Heart right ventricle (tissue), 16 donors: ENCODE data around the gene RPS3. TPM values are rescaled to one million over a fixed set of nuclear protein-coding genes. Genes with fewer than 3 reads are reported as not detected.

Source experiments
- ATAC-seq, 8 donors: fragments of 200-7000 bp; cut with Tn5 transposase; one replicate each; pipeline ENCODE4 v1.9.1; 2020; ENCODE audit warnings: mild to moderate bottlenecking in 8 of 8, moderate library complexity in 8 of 8, moderate number of reproducible peaks in 1 of 8
- DNase-seq, 2 donors: peaks; one replicate each; pipeline ENCODE4 v3.0.0-alpha.2; 2020
- H3K27ac ChIP-seq, 10 donors: fragments of 200-600 bp; sonication (generic) in 2 of 10; one replicate each; pipeline versions ENCODE4 v1.5.0 to v1.8.0; 2020 to 2022; ENCODE audit warnings: mild to moderate bottlenecking in 3 of 10
- H3K27me3 ChIP-seq, 7 donors: fragments of 200-600 bp; one replicate each; pipeline ENCODE4 v1.8.0; 2021 to 2022; ENCODE audit warnings: mild to moderate bottlenecking in 2 of 7
- H3K36me3 ChIP-seq, 9 donors: fragments of 200-600 bp; sonication (generic) in 1 of 9; one replicate each; pipeline versions ENCODE4 v1.5.0 to v1.8.0; 2020 to 2022; ENCODE audit warnings: mild to moderate bottlenecking in 2 of 9
- H3K4me1 ChIP-seq, 9 donors: fragments of 200-600 bp; sonication (generic) in 1 of 9; one replicate each; pipeline versions ENCODE4 v1.5.0 to v1.8.0; 2020 to 2022; ENCODE audit warnings: mild to moderate bottlenecking in 4 of 9
- H3K4me3 ChIP-seq, 10 donors: fragments of 200-600 bp; sonication (generic) in 2 of 10; one replicate each; pipeline versions ENCODE4 v1.5.0 to v1.8.0; 2020 to 2022; ENCODE audit warnings: mild to moderate bottlenecking in 7 of 10, moderate library complexity in 2 of 10
- H3K9me3 ChIP-seq, 11 donors: fragments of 200-600 bp in 10 of 11; sonication (generic) in 2 of 11; one replicate each; pipeline versions ENCODE4 v1.5.0 to v1.8.0; 2013 to 2022; ENCODE audit warnings: mild to moderate bottlenecking in 2 of 11, control low read depth in 1 of 11, moderate library complexity in 1 of 11
- WGBS, 2 donors: extraction: QIAGEN DNeasy Blood & Tissue Kit; methylation state at CpG; one replicate each; pipeline ENCODE4 v1.1.7; 2013; ENCODE audit warnings: inconsistent platforms in 1 of 2; 5-methylcytosine and 5-hydroxymethylcytosine counted together
- intact Hi-C, 10 donors: fragments of 100-400 bp; cut with DNase I; formaldehyde crosslinking; loops; one replicate each; pipeline versions ENCODE4 v1.11.1 to v1.14.2; 2022
- polyA plus RNA-seq, 2 donors: library from polyadenylated mRNA; stranded (reverse); fragments of 200-250 nt; gene quantifications; one replicate each; pipeline ENCODE4 v1.2.3, GENCODE V29; 2013
- total RNA-seq, 10 donors: library from RNA; stranded (reverse); fragmentation: NEBNext Ultra II Directional in 3 of 10; extraction: Animal tissue kit (Norgen Biotek cat#: 25700) in 3 of 10; gene quantifications; one replicate each; pipeline versions ENCODE4 v1.2.1 to v1.2.4, GENCODE V29; 2021 to 2023
- TF ChIP-seq, protein P1 (sequence below), 9 donors: fragments of 200-600 bp; sonication (generic) in 2 of 9; IDR thresholded peaks; one replicate each; pipeline versions ENCODE4 v1.5.0 to v1.8.0; 2021 to 2022; ENCODE audit warnings: antibody characterized with exemption in 9 of 9, mild to moderate bottlenecking in 5 of 9, moderate library complexity in 1 of 9
- donor health status: Arrhythmogenic right ventricular cardiomyopathy.
- donor health status: ischemic (EF 13 %, LVEDD 7.1; RV severe dilation, severe dysfunction).
- donor health status: healthy with polysubstance abuse.
- donor health status: DM: no; HTN: yes; CAD: no.
- donor health status: DM: no; HTN: no; CAD: no.
- donor health status: ischemic (EF 25% LVEDD 6.9; RV normal size, moderate dysfunction).
- donor health status: ischemic (EF 25% LVEDD 5.7; RV mildly dilated, moderate dysfunction).
- donor health status: healthy.
- donor health status: DM: yes; HTN: yes; CAD: no.
- donor health status: Ischemic cardiomyopathy.
- donor health status: ischemic (EF 35%, LVEDD 5.7; RV mildly dilated, moderate dysfunction).
- donor health status: nonischemic (EF 11% LVEDD 7.7; RV severe dilation, severe dysfunction).
- donor health status: DM: yes; HTN: yes; CAD: no.
- donor health status: PGD.
- donor health status: ischemic (EF 29% LVEDD 5.4; RV normal size, mild dysfunction).
- donor health status: nonischemic (EF 23%, LVEDD 6.1; RV moderate dilation, normal function).

RPS3 gene
- total and polyA plus RNA-seq, 12 donors: 698 to 1,945 (median 939) TPM

DNA sequence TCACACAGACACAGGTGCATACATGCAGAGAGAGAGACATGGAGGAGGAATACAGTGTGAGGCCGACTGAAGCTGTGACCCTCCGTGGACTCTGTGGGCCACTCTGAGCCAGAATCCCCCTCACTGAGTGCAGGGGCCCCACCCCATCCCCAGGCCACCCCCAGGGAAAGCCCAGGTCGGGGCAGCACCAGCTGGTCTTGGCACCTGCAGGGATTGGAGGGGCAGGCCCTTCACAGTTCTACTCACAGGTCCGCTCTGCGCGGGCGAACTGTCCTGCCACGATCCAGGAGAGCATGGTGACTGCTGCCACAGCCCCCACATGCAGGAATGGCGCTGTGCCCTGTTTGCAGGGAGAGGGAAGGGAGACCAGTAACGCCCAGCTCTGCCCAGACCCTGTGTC lies 50.0 kb downstream of the RPS3 start:
- Histone ChIP-seq H3K4me3 (no peak overlapping the region), H3K36me3 (no peaks in the 10 kb centered on the region), H3K27ac (no peak overlapping the region), H3K9me3 (no peaks in the 10 kb centered on the region), H3K4me1 (no peaks in the 10 kb centered on the region), H3K27me3 (peaks cover 0 to 6% (median 0%) of the 10 kb centered on the region in 7 donors)
- TF ChIP-seq, protein P1, sequence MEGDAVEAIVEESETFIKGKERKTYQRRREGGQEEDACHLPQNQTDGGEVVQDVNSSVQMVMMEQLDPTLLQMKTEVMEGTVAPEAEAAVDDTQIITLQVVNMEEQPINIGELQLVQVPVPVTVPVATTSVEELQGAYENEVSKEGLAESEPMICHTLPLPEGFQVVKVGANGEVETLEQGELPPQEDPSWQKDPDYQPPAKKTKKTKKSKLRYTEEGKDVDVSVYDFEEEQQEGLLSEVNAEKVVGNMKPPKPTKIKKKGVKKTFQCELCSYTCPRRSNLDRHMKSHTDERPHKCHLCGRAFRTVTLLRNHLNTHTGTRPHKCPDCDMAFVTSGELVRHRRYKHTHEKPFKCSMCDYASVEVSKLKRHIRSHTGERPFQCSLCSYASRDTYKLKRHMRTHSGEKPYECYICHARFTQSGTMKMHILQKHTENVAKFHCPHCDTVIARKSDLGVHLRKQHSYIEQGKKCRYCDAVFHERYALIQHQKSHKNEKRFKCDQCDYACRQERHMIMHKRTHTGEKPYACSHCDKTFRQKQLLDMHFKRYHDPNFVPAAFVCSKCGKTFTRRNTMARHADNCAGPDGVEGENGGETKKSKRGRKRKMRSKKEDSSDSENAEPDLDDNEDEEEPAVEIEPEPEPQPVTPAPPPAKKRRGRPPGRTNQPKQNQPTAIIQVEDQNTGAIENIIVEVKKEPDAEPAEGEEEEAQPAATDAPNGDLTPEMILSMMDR (IDR thresholded peaks at IDR 0.05): no peak
- WGBS, 2 donors: 92 to 96% methylated on average over 10 of the region's 10 CpGs
- DNase-seq (no peak), ATAC-seq (no peak)
- intact Hi-C loops: loop anchor here in 2 of 10 donors (10.0 kb wide), 1 partner anchor 54 kb away; the partner anchor contains the start of gene RPS3 (in 2 of the 2)

DNA sequence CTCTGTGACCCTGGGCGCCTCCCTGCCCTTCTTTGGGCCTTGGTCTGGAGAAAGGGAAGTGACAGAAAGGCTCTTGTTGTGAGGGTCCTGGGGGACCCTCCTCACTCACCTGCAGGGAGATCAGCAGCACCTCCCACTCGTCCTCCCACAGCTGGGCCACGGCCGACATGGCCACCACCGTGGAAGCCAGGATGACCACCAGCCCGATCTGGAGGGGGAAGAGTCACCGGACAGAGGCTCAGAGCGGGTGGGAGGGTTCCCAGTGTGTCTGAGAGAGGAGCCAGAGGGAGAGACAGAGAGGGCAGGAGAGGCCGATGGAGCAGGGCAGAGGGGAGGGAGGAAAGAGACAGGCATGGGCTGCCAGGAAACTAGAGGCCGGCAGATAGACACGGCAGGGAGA lies 50.5 kb downstream of the RPS3 start:
- WGBS, 2 donors: 94 to 98% methylated on average over 11 of the region's 11 CpGs
- H3K4me1 ChIP-seq: no peaks in the 10 kb centered on the region
- ATAC-seq (no peak), DNase-seq (no peak)
- no peak overlapping the region for H3K4me3 ChIP-seq
- no peaks in the 10 kb centered on the region for H3K36me3 ChIP-seq
- intact Hi-C loops: loop anchor here in 2 of 10 donors (10.0 kb wide), 1 partner anchor 55 kb away; the partner anchor contains the start of gene RPS3 (in 2 of the 2)
- peaks cover 0 to 6% (median 0%) of the 10 kb centered on the region in 7 donors for H3K27me3 ChIP-seq
- H3K27ac ChIP-seq: no peak overlapping the region
- no peaks in the 10 kb centered on the region for H3K9me3 ChIP-seq
- TF ChIP-seq, protein P1 (IDR thresholded peaks at IDR 0.05): no peak

DNA sequence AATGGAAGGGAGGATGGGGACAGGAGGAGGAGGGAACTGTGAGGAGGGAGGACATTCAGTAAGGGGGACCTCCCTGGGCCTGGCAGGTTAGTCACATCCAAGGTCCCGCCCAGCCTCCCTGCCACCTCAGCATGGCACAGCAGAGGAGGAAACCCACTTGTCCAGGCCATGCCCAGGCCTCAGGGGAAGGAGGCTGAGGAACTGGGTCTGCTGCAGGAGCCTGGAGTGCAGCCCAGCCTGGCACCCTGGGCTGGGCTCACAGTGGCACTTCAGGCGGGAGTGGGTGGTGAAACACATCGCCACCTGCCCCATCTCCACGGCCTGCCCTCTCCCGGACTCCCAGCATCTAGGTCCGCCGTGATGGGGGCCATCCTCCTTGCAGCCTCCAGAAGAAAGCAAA lies 50.9 kb downstream of the RPS3 start:
- intact Hi-C loops: no loop called here
- ATAC-seq (no peak), DNase-seq (no peak)
- Histone ChIP-seq H3K27me3 (peaks cover 0 to 6% (median 0%) of the 10 kb centered on the region in 7 donors), H3K27ac (no peak overlapping the region), H3K9me3 (no peaks in the 10 kb centered on the region), H3K36me3 (no peaks in the 10 kb centered on the region), H3K4me1 (no peaks in the 10 kb centered on the region), H3K4me3 (no peak overlapping the region)
- WGBS, 2 donors: 86 to 94% methylated on average over 7 of the region's 7 CpGs
- TF ChIP-seq, protein P1 (IDR thresholded peaks at IDR 0.05): no peak

DNA sequence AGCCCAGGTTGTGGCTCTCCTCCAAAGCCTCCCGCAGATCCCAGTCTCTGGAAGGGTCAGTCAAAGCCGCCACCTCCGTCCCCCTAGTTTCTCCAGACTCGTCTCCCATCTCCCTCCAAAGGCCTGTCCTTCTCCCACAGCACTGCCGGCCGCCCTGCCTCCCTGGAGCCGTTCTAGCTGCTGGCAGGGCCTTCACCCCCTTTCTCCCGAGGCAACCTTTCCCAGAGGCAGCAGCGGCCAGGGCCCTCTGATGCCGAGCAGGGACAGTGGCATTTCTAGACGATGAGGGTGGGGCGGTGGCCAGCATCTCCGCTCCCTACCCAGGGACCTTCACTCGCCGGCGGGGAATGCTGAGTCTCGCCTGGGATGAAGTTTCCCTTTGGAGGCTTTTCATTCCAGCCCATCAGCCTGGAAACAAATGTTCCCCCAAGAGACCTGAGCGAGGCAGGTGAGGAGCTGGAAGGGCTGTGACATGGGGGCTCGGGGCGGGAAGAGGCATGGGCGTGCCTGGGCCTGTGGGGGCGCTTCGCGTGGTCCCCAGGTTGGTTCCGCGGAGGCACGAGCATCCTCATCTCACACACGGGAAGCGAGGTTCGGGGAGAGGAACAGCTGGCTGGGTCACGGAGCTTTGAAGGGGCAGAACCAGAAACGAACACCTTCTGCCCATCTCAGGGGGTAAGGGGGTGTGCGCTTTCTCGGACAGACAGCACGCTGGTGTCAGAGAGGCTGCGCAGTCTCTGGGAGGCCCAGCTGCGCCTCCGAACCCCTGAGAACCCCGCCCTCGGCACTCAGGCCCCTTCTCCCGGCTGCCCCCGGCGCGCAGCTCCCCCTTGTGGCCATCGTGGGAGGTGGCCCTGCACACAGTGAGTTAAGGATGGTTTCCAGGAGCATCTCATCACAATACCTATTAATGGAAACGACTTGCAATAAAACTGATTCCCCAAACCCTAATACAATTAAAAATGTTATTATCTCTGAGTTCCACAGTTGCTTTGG lies 51.8 kb downstream of the RPS3 start:
- peaks cover 0 to 6% (median 0%) of the 10 kb centered on the region in 7 donors for H3K27me3 ChIP-seq
- no peak overlapping the region for H3K4me3 ChIP-seq
- no peaks in the 10 kb centered on the region for H3K4me1 ChIP-seq
- H3K9me3 ChIP-seq: no peaks in the 10 kb centered on the region
- H3K36me3 ChIP-seq: no peaks in the 10 kb centered on the region
- no peak overlapping the region for H3K27ac ChIP-seq
- TF ChIP-seq, protein P1 (IDR thresholded peaks at IDR 0.05): peak in 8 of 9 donors; percentile 12 to 58 (median 42)
- DNase-seq: no peak
- ATAC-seq: peak in 1 of 8 donors; percentile 10
- 64 to 67% methylated on average over 44 to 46 of the region's 46 CpGs for WGBS, 2 donors
- intact Hi-C loops: no loop called here
